ENCODE results near the gene PAPSS2.
"Not testable (repeated sequence)": the region's sequence is repeated elsewhere in the genome, so short reads cannot be mapped to it uniquely, and the experiment has no call there.

PAPSS2 gene

DNA sequence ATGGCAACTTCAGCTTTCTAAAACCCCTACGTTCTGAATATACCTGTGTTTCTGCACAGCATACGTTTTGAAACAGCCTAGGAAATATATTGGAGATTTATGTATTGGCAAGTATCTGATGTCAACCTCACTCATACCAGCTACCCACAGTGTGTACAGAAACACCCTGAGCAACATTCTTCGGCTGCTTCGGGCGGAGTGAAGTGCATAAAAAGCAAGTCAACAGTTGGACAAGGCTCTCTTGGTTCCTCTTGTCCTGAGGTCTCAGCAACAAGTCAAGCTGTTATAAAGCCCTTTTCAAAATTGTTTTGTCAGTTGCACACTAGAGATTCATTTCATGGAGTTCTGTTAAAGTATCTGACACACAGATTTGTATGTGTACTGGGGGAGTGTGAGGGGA lies 40.0 kb upstream of the PAPSS2 start:
- no peak for TF ChIP-seq ZFX (IDR thresholded peaks at IDR 0.05)
- TF ChIP-seq, protein P1, sequence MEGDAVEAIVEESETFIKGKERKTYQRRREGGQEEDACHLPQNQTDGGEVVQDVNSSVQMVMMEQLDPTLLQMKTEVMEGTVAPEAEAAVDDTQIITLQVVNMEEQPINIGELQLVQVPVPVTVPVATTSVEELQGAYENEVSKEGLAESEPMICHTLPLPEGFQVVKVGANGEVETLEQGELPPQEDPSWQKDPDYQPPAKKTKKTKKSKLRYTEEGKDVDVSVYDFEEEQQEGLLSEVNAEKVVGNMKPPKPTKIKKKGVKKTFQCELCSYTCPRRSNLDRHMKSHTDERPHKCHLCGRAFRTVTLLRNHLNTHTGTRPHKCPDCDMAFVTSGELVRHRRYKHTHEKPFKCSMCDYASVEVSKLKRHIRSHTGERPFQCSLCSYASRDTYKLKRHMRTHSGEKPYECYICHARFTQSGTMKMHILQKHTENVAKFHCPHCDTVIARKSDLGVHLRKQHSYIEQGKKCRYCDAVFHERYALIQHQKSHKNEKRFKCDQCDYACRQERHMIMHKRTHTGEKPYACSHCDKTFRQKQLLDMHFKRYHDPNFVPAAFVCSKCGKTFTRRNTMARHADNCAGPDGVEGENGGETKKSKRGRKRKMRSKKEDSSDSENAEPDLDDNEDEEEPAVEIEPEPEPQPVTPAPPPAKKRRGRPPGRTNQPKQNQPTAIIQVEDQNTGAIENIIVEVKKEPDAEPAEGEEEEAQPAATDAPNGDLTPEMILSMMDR (conservative IDR thresholded peaks at IDR 0.05) = no peak
- H3K27ac ChIP-seq = no peak overlapping the region

DNA sequence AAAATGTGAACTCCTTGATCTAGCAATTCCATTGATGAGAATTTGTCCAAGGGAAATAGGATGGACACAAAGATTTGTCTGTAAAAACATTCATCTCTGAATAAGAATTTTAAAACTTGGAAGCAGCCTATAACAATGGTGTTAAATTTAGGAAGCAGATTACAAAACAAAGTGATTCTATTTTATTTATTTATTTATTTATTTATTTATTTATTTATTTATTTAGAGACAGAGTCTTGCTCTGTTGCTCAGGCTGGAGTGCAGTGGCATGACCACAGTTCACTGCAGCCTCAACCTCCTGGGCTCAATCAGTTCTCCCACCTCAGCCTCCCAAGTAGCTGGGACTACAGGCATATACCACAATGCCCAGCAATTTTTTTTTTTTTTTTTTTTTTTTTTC lies 38.2 kb upstream of the PAPSS2 start:
- H3K27ac ChIP-seq = not testable (repeated sequence)

DNA sequence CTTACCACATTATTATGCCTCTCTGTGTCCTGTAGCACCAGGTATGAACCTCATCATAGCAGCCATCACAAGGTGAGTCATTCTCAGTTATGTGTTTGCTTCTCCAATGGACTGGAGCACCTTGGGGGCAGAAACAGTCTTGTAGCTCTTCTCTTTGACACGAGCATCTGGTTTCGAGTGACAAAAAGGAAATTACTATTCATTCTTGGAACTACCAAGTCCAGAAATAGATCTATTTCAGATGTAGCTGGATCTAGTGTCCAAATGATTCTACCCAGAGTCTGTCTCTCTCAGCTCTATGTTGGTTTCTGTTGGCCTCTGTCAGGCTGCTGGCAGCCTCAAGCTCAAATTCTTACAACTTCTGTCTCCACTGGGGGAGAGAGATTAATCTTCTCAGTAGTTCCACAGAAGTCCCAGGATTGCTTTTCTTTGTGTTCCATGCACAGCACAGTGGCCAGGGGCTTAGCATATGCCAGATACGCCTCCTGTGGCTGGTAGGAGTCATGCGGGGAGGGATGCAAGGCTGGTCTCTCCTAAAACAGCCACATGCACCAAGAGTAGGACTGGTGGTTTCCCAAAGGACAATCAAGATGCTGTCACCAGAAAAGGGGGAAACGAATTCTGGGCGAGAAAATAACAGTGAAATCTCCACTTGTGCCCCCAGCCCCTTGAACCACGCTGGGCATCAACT lies 37.2 kb upstream of the PAPSS2 start:
- TF ChIP-seq, protein P1 (conservative IDR thresholded peaks at IDR 0.05) = peak; percentile 3; the same call in 1 of the 2 replicates
- no peak for TF ChIP-seq ZFX (IDR thresholded peaks at IDR 0.05)
- peak overlapping the region; percentile 32; the same call in 1 of the 2 replicates for H3K27ac ChIP-seq

DNA sequence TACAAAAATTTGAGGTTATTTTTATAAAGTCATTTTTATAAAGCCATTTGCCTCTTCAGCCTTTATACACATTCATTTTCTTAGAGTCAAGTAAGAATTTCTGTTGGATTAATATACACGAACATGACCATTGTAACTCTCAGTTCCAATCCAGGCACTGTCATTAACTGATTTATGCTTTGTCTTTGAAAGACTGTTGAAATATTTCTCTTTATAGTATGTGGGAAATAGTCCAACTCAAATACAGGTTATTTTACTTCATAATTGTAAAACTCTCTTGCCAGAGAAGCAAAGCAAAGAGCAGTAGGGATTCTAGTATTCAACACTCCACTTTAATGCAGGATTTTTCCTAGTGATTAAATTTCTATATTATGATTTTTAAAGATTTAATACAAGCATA lies 36.5 kb upstream of the PAPSS2 start:
- no peak overlapping the region for H3K27ac ChIP-seq
- TF ChIP-seq, protein P1 (conservative IDR thresholded peaks at IDR 0.05) = no peak
- TF ChIP-seq ZFX (IDR thresholded peaks at IDR 0.05) = no peak

DNA sequence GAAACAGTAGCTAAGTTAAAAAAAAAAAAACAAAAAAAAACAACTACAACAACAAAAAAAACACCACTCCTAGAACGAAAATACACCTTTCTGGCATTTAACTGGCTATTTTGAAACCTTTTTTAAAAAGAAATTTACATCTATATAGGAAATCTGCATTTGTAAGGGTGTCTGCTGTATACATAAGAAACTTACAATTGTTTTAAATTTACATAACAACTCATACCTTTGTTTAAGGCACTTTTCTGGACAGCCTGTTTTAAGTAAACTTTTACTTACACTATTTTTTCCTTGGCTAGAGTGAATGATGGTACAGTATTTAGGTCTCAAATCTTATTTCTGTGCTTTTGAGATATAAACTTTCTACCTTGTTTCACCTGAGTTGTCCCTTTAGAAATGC lies 34.0 kb upstream of the PAPSS2 start:
- H3K27ac ChIP-seq = no peak overlapping the region
- TF ChIP-seq ZFX (IDR thresholded peaks at IDR 0.05) = no peak
- TF ChIP-seq, protein P1 (conservative IDR thresholded peaks at IDR 0.05) = no peak

DNA sequence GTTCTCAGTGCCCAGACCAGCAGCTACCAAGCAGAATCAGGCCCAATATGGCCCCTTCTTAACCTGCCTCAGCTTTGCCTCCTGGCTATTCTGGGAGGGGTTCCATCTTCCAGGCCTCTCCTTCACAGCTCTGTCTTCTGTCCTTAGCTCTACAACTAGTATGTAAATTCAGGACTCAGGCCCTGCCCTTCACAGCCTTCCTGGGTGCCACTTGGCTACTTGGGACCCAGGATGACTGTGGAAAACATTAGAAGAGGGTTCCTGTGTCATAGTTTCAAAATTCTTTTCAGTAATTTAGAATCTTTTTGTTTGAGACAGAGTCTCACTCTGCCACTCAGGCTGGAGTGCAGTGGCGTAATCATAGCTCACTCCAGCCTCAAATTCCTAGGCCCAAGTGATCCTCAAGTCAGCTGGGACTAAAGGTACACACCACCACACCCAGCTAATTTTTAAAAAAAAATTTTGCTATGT lies 33.2 kb upstream of the PAPSS2 start:
- no peak overlapping the region for H3K27ac ChIP-seq

DNA sequence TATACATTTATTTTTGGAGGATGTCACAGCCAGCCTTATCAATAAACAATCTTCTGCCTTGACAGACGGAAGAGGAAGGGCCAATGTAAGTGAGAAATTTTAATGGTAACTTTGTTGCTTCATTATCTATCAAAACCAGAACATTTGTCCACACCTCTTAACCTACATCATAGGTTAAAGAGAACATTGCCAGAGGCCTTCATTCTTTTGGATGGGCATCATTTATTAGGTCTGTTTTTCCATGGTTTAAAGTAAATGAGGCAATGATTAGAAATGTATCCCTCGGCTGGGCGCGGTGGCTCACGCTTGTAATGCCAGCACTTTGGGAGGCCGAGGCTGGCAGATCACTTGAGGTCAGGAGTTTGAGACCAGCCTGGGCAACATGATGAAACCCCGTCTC lies 29.5 kb upstream of the PAPSS2 start:
- no peak for TF ChIP-seq ZFX (IDR thresholded peaks at IDR 0.05)
- TF ChIP-seq, protein P1 (conservative IDR thresholded peaks at IDR 0.05) = no peak
- H3K27ac ChIP-seq = no peak overlapping the region

More for the DNA sequence above, 33.2 kb upstream of the PAPSS2 start:
- no peak for TF ChIP-seq ZFX (IDR thresholded peaks at IDR 0.05)
- TF ChIP-seq, protein P1 (conservative IDR thresholded peaks at IDR 0.05) = no peak

DNA sequence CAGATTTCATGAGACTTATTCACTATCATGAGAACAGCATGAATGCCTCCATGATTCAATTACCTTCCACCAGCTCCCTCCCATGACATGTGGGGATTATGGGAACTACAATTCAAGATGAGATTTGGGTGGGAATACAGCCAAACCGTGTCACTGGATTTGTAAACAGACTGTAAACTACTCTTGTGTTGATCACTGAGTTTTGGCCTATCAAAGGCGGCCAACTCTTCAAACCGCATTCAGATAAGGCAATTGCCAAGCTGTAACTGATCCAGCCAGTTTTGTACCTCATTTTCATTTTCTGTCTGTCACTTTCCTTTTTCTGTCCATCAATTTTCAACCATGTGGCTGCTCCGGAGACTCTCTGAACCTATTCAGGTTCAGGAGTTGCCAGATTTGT lies 27.2 kb upstream of the PAPSS2 start:
- no peak overlapping the region for H3K27ac ChIP-seq
- TF ChIP-seq, protein P1 (conservative IDR thresholded peaks at IDR 0.05) = no peak
- TF ChIP-seq ZFX (IDR thresholded peaks at IDR 0.05) = no peak
